ENCODE measurements around the gene COL26A1. TPM values are rescaled to one million over a fixed set of nuclear protein-coding genes. Genes with fewer than 3 reads are reported as not detected.

COL26A1 gene
- total RNA-seq, 6 experiments from 2014 or later: not detected

DNA sequence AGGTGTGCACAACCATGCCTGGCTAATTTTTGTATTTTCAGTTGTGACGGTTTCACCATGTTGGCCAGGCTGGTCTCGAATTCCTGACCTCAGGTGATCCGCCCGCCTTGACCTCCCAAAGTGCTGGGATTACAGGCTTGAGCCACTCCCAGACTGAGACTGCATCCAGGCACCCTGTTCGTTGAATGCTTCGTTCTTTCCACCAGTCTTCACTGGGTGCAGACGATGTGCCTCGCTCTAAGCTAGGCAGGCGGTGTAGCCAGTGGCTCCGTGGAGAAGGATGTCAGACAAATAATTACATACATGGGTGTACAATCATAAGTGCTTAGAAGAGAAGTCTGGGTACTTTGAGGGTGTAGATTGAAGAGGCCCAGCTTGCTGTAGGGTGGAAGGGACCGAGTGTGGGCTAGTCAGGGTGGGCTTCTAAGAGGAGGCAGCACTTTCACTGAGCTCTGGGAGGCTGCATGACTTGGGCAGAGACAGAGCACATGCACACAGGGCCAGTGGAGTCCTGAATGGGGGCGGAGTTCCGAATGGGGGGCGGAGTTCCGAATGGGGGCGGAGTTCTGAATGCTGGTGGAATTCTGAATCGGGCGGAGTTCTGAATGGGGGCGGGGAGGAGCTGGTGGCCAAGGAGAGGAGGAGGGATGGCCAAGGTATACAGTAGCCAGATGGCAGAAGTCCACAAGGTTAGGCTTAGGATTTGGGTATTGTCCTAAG is 74.3 kb downstream of the COL26A1 start:
- H3K4me1 Mint-ChIP-seq (ENCODE audit: low read depth): no peaks in the 10 kb centered on the region
- no peak overlapping the region for H3K27ac Mint-ChIP-seq
- H3K36me3 Mint-ChIP-seq (ENCODE audit: low read depth): no peaks in the 10 kb centered on the region
- H3K9me3 Mint-ChIP-seq: no peaks in the 10 kb centered on the region
- TF ChIP-seq, protein P1, sequence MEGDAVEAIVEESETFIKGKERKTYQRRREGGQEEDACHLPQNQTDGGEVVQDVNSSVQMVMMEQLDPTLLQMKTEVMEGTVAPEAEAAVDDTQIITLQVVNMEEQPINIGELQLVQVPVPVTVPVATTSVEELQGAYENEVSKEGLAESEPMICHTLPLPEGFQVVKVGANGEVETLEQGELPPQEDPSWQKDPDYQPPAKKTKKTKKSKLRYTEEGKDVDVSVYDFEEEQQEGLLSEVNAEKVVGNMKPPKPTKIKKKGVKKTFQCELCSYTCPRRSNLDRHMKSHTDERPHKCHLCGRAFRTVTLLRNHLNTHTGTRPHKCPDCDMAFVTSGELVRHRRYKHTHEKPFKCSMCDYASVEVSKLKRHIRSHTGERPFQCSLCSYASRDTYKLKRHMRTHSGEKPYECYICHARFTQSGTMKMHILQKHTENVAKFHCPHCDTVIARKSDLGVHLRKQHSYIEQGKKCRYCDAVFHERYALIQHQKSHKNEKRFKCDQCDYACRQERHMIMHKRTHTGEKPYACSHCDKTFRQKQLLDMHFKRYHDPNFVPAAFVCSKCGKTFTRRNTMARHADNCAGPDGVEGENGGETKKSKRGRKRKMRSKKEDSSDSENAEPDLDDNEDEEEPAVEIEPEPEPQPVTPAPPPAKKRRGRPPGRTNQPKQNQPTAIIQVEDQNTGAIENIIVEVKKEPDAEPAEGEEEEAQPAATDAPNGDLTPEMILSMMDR (IDR thresholded peaks at IDR 0.05): no peak
- no peak overlapping the region for H3K4me3 Mint-ChIP-seq
- H3K27me3 Mint-ChIP-seq (ENCODE audit: insufficient read depth): peaks cover 50% of the 10 kb centered on the region
- DNase-seq: no peak

DNA sequence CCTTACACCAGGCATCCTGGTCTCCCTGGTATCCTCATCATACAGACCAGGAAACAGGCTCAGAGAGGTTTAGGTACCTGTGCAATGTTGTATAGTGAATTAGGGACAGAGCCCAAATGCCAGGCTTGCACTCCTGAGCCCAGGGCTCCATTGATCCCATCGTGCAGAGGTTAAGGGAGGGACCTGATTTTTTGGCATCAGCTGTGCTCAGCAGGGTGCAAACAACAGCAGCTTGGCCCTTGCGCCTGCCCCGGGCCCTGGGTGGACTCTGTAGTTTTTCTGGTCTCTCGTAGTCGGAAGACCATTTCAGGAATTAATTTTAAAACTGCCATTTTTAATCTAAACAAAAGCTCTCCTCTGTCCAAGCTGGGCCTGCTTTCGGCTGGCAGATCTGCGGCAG is 79.2 kb downstream of the COL26A1 start:
- TF ChIP-seq, protein P1 (IDR thresholded peaks at IDR 0.05): no peak

DNA sequence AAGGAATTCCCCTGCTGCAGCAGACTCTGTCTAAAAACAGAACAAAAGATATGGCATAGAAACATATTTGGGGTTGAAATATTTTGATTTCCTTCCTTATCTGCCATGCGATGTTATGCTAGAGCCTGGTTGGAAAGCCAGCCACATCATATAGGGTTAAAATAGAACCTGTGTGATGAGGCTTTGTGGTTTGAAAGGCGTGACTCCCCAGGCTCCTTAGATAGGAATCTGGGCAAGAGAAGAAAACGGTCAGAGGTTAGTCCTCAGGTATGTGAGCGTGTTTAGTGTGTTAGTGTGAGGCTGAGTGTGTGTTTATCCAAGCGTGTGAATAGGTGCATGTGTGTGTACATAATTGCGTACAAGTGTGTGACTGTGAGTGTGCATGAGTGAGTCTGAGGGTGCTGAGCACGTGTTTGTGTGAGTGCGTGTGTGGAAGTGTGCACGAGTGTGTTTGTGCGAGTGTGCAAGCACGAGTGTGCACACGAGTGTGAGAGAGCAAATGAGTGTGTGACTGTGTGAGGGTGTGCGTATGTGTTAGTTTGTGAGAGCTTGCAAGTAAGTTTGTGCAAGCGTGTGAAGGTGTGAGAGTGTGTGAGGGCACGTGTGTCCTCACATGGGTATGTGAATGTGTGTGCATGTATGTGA is 79.9 kb downstream of the COL26A1 start:
- no peak overlapping the region for H3K27ac Mint-ChIP-seq
- no peaks in the 10 kb centered on the region for H3K9me3 Mint-ChIP-seq
- H3K4me1 Mint-ChIP-seq (ENCODE audit: low read depth): peaks cover 6% of the 10 kb centered on the region; the same call in 1 of the 2 replicates
- no peak for DNase-seq
- TF ChIP-seq, protein P1 (IDR thresholded peaks at IDR 0.05): no peak
- peaks cover 34% of the 10 kb centered on the region for H3K27me3 Mint-ChIP-seq (ENCODE audit: insufficient read depth)
- H3K4me3 Mint-ChIP-seq: no peak overlapping the region
- no peaks in the 10 kb centered on the region for H3K36me3 Mint-ChIP-seq (ENCODE audit: low read depth)

More for the DNA sequence above, 79.2 kb downstream of the COL26A1 start:
- Mint-ChIP-seq H3K36me3 (ENCODE audit: low read depth) (no peaks in the 10 kb centered on the region), H3K9me3 (no peaks in the 10 kb centered on the region), H3K4me1 (ENCODE audit: low read depth) (peaks cover 6% of the 10 kb centered on the region; the same call in 1 of the 2 replicates), H3K4me3 (no peak overlapping the region), H3K27me3 (ENCODE audit: insufficient read depth) (peaks cover 39% of the 10 kb centered on the region), H3K27ac (no peak overlapping the region)
- DNase-seq: no peak

DNA sequence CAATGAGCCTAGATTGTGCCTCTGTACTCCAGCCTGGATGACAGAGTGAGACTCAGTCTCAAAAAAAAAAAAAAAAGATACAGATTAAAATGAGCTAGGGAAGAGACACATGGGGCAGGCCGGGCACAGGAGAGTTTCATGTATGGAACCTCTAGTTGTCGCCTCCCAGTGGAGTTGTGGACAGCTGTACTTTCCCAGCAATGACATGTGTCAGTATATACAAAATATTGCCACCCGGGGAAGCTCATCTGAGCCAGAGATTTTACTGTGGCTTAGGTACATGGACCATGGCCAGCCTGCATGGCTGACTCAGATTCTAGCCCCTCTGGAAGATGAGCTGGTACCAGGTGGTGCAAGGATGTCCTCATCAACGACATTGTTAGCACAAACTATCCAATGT is 87.4 kb downstream of the COL26A1 start:
- Mint-ChIP-seq H3K27ac (no peak overlapping the region), H3K4me1 (ENCODE audit: low read depth) (no peaks in the 10 kb centered on the region; the same call in 1 of the 2 replicates), H3K36me3 (ENCODE audit: low read depth) (no peaks in the 10 kb centered on the region), H3K27me3 (ENCODE audit: insufficient read depth) (peaks cover 28% of the 10 kb centered on the region), H3K4me3 (no peak overlapping the region), H3K9me3 (no peaks in the 10 kb centered on the region)
- TF ChIP-seq, protein P1 (IDR thresholded peaks at IDR 0.05): no peak
- DNase-seq: no peak

DNA sequence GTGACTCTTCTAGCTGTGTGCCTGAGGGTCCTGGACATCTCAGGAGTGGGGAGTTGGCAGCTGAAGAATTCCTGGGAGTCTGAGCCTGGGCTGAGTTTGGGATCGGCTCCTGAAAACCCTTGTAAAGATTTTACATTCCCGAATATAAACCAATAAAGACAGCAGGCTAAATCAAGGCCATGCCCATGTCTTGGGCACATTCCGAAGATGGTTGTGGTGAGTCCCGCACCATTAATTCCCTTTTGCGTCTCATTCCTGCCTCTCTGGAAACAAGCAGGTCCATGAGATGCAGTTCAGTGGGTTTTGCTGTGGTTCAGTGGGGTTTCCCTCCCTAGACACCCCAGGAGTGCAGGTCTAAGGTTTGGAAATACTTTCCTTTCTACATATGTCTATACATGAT is 90.9 kb downstream of the COL26A1 start:
- H3K4me1 Mint-ChIP-seq (ENCODE audit: low read depth): peaks cover 6% of the 10 kb centered on the region; the same call in 1 of the 2 replicates
- no peak overlapping the region for H3K27ac Mint-ChIP-seq
- TF ChIP-seq, protein P1 (IDR thresholded peaks at IDR 0.05): no peak
- no peak overlapping the region for H3K4me3 Mint-ChIP-seq
- DNase-seq: no peak
- H3K36me3 Mint-ChIP-seq (ENCODE audit: low read depth): no peaks in the 10 kb centered on the region
- H3K9me3 Mint-ChIP-seq: no peaks in the 10 kb centered on the region
- H3K27me3 Mint-ChIP-seq (ENCODE audit: insufficient read depth): peaks cover 19% of the 10 kb centered on the region

All from HFFc6 (cell line).